Stimulated activated naive CD8-positive, alpha-beta T cell treated with anti-CD3 and anti-CD28 coated beads, Interleukin-15, Interleukin-2, amounts not matched to agents 100 ng/mL and 50 ng/mL, for 24 hours (primary cell): ENCODE data around the gene HSP90B1.
A peak's percentile ranks its signal among the peaks of the same experiment; 100 is the strongest.

Experiments used
- H3K27ac Mint-ChIP-seq: one replicate; pipeline ENCODE4 v1.8.0; 2021; ENCODE audit warnings: mild to moderate bottlenecking, mixed read lengths
- H3K27me3 Mint-ChIP-seq: one replicate; pipeline ENCODE4 v1.8.0; 2021; ENCODE audit warnings: mixed read lengths
- H3K36me3 Mint-ChIP-seq: one replicate; pipeline ENCODE4 v1.8.0; 2021; ENCODE audit warnings: low read depth, mixed read lengths
- H3K4me1 Mint-ChIP-seq: one replicate; pipeline ENCODE4 v1.8.0; 2021; ENCODE audit warnings: low read depth, mixed read lengths
- H3K4me3 Mint-ChIP-seq: one replicate; pipeline ENCODE4 v1.8.0; 2021; ENCODE audit warnings: mild to moderate bottlenecking, mixed read lengths
- H3K9me3 Mint-ChIP-seq: one replicate; pipeline ENCODE4 v1.8.0; 2021; ENCODE audit warnings: mixed read lengths

HSP90B1 gene

DNA sequence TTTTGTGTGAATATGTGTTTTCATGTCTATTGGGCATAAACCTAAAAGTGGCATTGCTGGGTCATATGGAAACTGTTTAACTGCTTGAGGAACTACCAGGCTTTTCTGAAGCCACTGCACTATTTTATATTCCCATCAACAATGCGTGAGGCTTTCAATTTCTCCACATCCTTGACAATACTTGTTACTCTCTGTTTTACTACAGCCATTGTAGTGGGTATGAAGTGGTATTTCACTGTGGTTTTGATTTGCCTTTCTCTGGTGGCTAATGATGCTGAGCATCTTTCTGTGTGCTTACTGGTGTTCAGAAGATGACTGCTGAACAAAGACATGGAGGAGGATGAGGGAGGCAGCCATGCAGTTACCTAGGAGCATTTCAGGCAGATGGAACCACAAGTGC lies 22.3 kb downstream of the HSP90B1 start:
- Mint-ChIP-seq H3K4me1 (peaks cover 76% of the 10 kb centered on the region), H3K27me3 (no peaks in the 10 kb centered on the region), H3K4me3 (peak overlapping the region; percentile 20), H3K9me3 (no peaks in the 10 kb centered on the region), H3K36me3 (peaks cover 75% of the 10 kb centered on the region), H3K27ac (peak overlapping the region; percentile 90)

DNA sequence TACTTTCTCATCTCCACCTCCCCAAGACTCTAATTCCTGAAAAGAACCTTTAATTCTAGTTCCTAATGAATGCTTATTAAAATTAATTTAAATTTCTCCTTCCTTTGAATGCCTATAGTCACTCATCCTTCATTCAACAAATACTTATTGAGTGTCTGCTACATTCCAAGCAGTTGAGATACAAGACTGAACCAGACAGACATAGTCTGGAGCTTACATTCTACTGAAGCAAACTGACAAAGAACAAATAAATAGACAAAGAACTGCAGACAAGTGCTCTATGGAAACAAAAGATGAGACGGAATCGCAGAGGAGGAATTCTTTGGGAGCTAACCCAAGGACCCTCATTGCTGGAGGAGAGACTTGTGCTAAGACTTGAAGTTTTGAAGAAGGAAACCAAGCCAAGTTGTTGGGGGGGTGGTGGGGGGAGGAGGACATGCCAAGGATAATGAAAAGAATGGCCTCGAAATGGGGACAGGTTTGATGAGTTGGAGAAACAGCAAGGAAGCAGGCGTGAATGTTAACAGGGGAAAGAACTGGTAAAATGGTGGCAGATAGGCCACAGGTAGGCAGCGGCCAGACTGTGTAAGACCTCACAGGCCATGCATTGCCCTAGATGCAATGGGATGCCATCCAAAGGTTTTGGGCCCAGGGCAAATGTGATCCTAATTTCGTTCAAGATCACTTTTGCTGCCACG lies 25.8 kb downstream of the HSP90B1 start:
- Mint-ChIP-seq H3K4me1 (peaks cover 59% of the 10 kb centered on the region), H3K36me3 (peaks cover 42% of the 10 kb centered on the region), H3K27me3 (no peaks in the 10 kb centered on the region), H3K4me3 (peak overlapping the region; percentile 93), H3K27ac (peak overlapping the region; percentile 95), H3K9me3 (no peaks in the 10 kb centered on the region)

DNA sequence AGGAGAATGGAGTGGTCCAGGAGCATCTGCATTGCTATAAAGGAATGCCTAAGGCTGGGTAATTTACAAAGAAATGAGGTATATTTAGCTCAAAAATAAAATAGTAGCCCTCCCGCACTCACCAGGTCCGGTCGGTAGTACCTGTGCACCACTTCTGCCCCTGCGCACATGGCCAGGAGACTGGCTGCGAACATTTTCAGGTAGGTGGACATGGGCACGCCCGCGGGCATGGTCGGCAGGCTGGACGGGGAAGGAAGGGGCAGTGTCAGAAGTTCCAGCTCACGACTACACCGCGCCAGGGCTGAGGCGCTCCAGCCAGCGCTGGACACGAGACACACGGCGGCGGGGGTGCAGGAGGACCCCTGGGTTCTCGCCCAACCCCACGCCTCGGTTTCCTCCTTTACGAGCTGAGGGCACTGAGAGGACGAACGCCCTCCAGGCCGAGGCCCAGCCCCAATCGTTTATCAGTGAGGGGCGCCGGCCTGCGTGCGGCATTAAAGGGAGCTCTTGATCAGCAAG lies 26.4 kb downstream of the HSP90B1 start:
- Mint-ChIP-seq H3K36me3 (peaks cover 40% of the 10 kb centered on the region), H3K9me3 (no peaks in the 10 kb centered on the region), H3K4me3 (peak overlapping the region; percentile 93), H3K27ac (peak overlapping the region; percentile 95), H3K27me3 (no peaks in the 10 kb centered on the region), H3K4me1 (peaks cover 58% of the 10 kb centered on the region)

DNA sequence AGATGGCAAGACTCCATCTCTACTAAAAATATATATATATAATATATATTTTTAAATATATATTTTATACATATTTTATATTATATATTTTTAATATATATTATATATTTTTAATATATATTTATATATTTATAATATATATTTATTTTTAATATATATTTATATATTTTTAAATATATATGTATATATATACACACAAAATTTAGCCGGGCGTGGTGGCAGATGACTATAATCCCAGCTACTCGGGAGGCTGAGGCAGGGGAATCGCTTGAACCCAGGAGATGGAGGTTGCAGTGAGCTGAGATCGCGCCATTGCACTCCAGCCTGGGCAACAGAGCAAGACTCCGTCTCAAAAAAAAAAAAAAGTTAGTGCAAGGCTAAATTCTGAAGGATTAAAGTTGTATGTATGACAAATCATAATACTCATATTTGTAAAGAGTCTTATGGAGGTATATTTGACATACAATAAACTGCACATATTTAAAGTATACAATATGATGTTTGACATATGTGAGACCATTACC lies 27.7 kb downstream of the HSP90B1 start:
- Mint-ChIP-seq H3K4me1 (peaks cover 44% of the 10 kb centered on the region), H3K36me3 (peaks cover 27% of the 10 kb centered on the region), H3K27ac (peak overlapping the region; percentile 95), H3K4me3 (peak overlapping the region; percentile 93), H3K9me3 (no peaks in the 10 kb centered on the region), H3K27me3 (no peaks in the 10 kb centered on the region)

DNA sequence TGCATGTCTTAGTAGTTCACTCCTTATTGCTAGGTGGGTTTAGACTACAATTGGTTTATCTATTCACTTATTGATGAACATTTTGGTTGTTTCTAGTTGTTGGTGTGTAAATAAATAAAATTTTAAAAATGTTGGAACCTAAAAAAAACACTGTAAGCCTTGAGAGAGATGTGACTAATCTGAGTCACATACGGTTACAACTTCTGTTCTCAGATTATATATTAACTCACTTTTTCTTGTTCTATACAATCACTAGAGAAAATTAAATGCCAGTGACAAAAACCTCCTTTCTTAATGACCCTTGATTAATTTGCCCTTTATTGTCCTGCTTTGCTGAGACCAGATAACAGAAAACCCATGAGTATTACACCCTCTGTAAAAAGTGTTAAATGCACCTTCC lies 28.4 kb downstream of the HSP90B1 start:
- no peak overlapping the region for H3K4me3 Mint-ChIP-seq

DNA sequence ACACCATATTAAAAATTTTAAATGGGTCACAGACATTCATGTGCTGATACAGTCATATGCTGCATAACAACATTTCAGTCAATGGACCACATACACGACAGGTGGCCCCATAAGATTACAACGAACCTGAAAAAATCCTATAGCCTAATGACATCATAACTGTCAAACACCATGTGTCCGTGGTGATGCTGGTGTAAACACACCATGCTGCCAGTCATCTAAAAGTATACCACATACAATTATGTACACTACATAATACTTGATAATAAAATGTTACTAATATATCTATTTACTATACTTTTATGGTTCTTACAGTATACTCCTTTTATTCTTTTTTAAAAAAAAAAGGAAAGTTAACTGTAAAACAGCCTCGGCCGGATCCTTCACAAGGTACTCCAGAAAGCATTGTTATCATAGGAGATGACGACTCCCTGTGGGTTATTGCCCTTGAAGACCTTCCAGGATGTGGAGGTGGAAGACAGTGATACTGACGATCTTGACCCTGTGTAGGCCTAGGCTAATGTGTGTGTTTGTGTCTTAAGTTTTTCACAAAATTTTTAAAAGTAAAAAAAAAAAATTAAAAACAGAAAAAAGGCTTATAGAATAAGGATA lies 30.5 kb downstream of the HSP90B1 start:
- Mint-ChIP-seq H3K27me3 (no peaks in the 10 kb centered on the region), H3K9me3 (no peaks in the 10 kb centered on the region), H3K27ac (no peak overlapping the region), H3K36me3 (peaks cover 14% of the 10 kb centered on the region), H3K4me3 (no peak overlapping the region), H3K4me1 (peaks cover 40% of the 10 kb centered on the region)

More for the DNA sequence above, 28.4 kb downstream of the HSP90B1 start:
- H3K9me3 Mint-ChIP-seq, result no peaks in the 10 kb centered on the region
- H3K36me3 Mint-ChIP-seq, result peaks cover 25% of the 10 kb centered on the region
- H3K27me3 Mint-ChIP-seq, result no peaks in the 10 kb centered on the region
- H3K27ac Mint-ChIP-seq, result no peak overlapping the region
- H3K4me1 Mint-ChIP-seq, result peaks cover 42% of the 10 kb centered on the region

DNA sequence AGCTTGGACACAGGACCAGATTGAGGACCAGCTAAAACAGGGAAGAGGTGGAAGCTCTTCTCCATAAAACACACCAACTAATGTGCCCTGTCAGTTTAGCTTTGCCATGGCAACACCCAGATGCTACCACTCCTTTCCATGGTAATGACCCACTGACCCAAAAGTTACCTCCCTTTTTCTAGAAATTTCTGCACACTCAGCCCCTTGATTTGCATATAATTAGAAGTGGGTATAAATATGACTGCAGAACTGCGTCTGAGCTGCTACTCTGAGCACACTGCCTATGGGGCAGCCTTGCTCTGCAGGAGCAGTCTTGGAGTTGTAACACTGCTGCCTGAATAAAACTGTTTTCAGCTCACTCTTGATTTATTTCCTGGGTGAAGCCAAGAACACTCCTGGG lies 32.3 kb downstream of the HSP90B1 start:
- Mint-ChIP-seq H3K4me3 (no peak overlapping the region), H3K27ac (peak overlapping the region; percentile 21), H3K36me3 (peaks cover 14% of the 10 kb centered on the region), H3K4me1 (peaks cover 44% of the 10 kb centered on the region), H3K9me3 (no peaks in the 10 kb centered on the region), H3K27me3 (no peaks in the 10 kb centered on the region)

DNA sequence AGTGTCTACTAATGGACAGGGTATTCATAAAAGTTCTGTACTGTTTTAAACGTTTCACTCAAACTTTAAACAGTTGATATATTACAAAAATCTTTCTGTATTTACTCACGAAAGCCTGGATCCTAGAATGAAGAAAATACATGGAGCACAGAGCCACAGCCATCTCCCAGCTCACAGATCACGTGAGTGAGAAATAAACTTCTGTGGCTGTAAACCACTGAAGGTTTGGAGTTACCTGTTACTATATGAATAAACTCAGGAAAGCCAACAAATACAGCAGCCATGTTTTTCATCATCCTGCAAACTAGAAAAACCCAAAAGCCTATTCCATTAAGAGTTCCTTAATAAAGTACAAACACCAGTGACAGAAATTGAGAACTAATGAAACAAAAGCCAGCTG lies 34.6 kb downstream of the HSP90B1 start:
- H3K27me3 Mint-ChIP-seq, result no peaks in the 10 kb centered on the region
- H3K27ac Mint-ChIP-seq, result peak overlapping the region; percentile 97
- no peaks in the 10 kb centered on the region for H3K9me3 Mint-ChIP-seq
- peaks cover 61% of the 10 kb centered on the region for H3K4me1 Mint-ChIP-seq
- H3K4me3 Mint-ChIP-seq, result peak overlapping the region; percentile 98
- peaks cover 30% of the 10 kb centered on the region for H3K36me3 Mint-ChIP-seq

DNA sequence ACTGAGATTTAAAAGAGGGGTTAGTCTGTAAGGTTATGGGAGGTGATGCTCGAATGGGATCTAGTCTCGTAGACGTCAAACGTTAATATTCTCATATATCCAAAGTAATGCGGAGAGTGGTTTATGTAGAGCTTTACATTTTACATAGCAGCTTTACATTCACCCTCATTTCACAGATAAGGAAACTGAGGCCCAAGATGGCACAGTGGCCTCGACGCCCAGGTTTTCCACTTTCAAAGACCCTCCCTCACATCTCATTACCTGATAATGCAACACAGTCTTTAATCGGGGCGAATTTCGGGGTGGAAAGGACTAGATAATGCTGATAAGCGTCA lies 35.0 kb downstream of the HSP90B1 start:
- Mint-ChIP-seq H3K9me3 (no peaks in the 10 kb centered on the region), H3K36me3 (peaks cover 30% of the 10 kb centered on the region), H3K4me1 (peaks cover 64% of the 10 kb centered on the region), H3K27me3 (no peaks in the 10 kb centered on the region), H3K27ac (peak overlapping the region; percentile 97), H3K4me3 (peak overlapping the region; percentile 98)

DNA sequence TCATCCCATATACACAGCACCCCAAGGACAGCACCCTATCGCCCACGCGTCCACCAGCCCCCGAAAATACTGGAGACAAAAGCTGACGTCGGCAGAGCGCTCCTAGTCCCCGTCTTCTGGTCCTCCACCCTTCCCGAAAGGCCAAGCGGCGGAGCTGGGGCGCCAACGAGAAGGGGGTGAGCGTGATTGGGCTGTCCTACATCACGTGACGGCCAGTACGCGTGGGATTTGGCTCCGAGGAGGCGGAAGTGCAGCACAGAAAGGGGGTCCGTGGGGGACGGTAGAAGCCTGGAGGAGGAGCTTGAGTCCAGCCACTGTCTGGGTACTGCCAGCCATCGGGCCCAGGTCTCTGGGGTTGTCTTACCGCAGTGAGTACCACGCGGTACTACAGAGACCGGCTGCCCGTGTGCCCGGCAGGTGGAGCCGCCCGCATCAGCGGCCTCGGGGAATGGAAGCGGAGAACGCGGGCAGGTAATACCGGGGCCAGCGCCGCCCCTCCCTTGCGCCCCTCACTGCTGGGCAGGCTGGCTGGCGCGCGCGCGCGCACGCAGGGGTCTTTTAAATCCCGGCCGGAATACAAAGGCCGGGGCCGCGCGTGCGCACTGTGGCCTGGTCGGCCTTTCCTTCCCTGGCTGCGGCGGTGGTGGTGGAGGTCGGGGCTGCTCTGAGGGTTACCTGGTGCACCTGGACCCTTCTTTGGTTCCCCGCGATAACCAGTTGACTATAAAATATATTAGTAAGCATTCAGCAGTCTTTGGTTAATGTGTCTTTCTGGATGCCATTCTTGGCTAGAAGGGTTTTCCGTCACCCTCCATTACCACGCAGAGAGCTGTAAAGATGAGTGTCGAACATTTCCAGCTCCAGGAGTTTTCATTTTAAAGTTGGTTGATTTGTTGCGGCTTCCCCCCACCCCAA lies 35.6 kb downstream of the HSP90B1 start, which contains the start of gene TDG:
Gene TDG (plus strand): TSS at position 283 of the 915 bp plus-strand sequence. CDS start 166 bp downstream, at position 449.
- H3K4me1 Mint-ChIP-seq, result peaks cover 66% of the 10 kb centered on the region
- H3K27me3 Mint-ChIP-seq, result no peaks in the 10 kb centered on the region
- no peaks in the 10 kb centered on the region for H3K9me3 Mint-ChIP-seq
- peak within 1 kb of the TSS; percentile 97 for H3K27ac Mint-ChIP-seq
- H3K36me3 Mint-ChIP-seq, result peaks cover 30% of the 10 kb centered on the region
- H3K4me3 Mint-ChIP-seq, result peak within 1 kb of the TSS; percentile 98

DNA sequence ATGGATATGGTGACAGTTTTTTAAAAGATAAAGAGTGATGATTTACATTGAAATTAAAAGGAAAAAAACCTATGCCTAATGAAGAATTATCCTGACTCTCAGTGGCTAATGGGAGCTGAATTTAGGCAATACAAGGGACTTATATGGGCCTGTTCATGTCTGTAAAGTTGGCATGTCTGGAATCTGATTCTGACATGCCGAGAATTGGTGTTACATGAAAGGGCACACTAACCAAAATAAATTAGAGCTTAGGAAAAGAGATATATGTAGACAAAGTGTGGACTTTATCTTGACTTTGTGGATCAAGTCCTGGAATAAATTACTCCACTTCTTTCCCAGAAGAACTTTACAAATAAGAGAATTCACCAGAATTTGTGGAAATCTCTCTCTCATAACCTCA lies 36.5 kb downstream of the HSP90B1 start:
- no peaks in the 10 kb centered on the region for H3K9me3 Mint-ChIP-seq
- peak overlapping the region; percentile 98 for H3K4me3 Mint-ChIP-seq
- H3K27ac Mint-ChIP-seq, result peak overlapping the region; percentile 97
- peaks cover 75% of the 10 kb centered on the region for H3K4me1 Mint-ChIP-seq
- no peaks in the 10 kb centered on the region for H3K27me3 Mint-ChIP-seq
- peaks cover 35% of the 10 kb centered on the region for H3K36me3 Mint-ChIP-seq

DNA sequence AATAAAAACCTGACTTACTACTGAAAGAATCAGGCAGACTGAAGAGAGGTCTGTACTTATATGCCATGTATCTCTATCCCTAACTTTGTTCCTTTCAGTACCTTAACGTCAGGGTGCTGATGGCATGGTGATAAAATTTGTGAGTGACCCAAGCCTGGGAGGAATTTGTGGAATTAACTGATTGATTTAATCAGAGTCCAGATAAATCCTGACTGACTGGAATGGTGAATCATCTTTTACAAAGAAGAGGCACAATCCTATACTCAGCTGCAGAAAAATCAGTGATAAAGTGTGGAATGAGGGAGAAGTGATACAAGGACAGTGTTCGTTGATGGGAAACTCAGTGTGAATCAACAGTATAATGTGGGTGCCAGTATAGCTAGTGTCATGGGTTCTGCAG lies 39.2 kb downstream of the HSP90B1 start:
- peaks cover 46% of the 10 kb centered on the region for H3K36me3 Mint-ChIP-seq
- peaks cover 73% of the 10 kb centered on the region for H3K4me1 Mint-ChIP-seq
- no peaks in the 10 kb centered on the region for H3K27me3 Mint-ChIP-seq
- no peaks in the 10 kb centered on the region for H3K9me3 Mint-ChIP-seq
- peak overlapping the region; percentile 19 for H3K4me3 Mint-ChIP-seq
- peak overlapping the region; percentile 72 for H3K27ac Mint-ChIP-seq

DNA sequence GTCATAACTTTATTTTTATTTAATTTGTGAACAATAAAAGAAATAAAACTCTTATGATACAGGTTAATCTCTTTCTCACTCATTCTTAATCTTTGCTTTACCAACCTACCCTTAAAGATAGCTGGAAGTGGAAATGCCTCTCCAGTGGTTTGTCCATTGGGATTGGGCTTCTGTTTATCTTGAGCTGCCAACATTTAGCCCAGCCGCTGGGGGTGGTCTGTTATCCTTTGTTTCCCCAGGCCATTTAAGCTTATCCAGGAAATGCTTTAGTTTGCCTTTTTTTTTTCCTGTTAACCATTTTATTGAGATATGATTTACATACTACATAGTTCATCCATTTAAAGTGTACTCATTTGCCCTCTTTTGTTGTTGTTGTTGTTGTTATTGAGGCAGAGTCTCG lies 43.7 kb downstream of the HSP90B1 start:
- Mint-ChIP-seq H3K4me1 (peaks cover 53% of the 10 kb centered on the region), H3K27me3 (no peaks in the 10 kb centered on the region), H3K36me3 (peaks cover 58% of the 10 kb centered on the region), H3K27ac (no peak overlapping the region), H3K9me3 (no peaks in the 10 kb centered on the region), H3K4me3 (no peak overlapping the region)

DNA sequence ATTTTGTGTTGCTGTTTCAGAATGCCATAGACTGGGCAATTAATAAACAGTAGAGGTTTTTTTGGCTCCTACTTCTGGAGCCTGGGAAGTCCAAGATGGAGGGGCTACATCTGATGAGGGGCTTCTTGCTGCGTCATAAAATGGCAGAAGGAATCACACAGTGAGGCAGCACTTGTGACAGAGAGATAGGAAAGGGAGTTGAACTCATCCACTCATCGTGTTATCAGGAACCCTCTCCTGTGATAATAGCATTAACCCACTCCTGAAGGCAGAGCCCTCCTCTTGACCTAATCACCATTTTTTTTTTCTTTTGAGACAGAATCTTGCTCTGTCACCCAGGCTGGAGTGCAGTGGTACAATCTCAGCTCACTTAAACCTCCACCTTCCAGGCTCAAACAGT lies 45.2 kb downstream of the HSP90B1 start:
- H3K9me3 Mint-ChIP-seq, result no peaks in the 10 kb centered on the region
- H3K27ac Mint-ChIP-seq, result no peak overlapping the region
- peaks cover 40% of the 10 kb centered on the region for H3K4me1 Mint-ChIP-seq
- no peak overlapping the region for H3K4me3 Mint-ChIP-seq
- no peaks in the 10 kb centered on the region for H3K27me3 Mint-ChIP-seq
- peaks cover 63% of the 10 kb centered on the region for H3K36me3 Mint-ChIP-seq
